ENCODE measurements around the gene UROC1. TPM values are rescaled to one million over a fixed set of nuclear protein-coding genes. Genes with fewer than 3 reads are reported as not detected.

Gene UROC1
- total RNA-seq, 2 donors from 2014 or later: not detected

DNA sequence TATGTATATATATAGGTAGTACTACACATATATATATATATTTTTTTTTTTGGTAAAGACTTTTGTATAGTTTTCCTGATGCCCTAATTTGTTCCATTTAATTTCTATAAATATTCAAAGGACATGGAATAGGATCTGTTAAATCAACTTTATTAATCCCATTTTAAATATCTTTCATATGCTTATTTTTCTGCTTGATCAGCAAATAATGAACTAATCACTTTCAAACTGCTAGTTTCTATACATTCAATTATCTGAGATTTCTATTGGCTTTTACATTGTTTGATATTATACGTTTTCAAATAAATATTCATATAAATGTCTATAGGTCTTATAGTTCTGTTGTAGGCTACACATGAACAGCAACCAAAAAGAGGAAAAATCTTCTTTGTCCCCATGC, 63.5 kb downstream of the UROC1 start:
- Histone ChIP-seq H3K4me1 (peaks cover 0 to 10% of the 10 kb centered on the region in 2 donors), H3K36me3 (peaks cover 70% of the 10 kb centered on the region), H3K27me3 (no peaks in the 10 kb centered on the region), H3K4me3 (no peak overlapping the region), H3K27ac (no peak overlapping the region), H3K9me3 (no peaks in the 10 kb centered on the region)
- DNase-seq (ENCODE audit: low spot score): no peak
- TF ChIP-seq, protein P1, sequence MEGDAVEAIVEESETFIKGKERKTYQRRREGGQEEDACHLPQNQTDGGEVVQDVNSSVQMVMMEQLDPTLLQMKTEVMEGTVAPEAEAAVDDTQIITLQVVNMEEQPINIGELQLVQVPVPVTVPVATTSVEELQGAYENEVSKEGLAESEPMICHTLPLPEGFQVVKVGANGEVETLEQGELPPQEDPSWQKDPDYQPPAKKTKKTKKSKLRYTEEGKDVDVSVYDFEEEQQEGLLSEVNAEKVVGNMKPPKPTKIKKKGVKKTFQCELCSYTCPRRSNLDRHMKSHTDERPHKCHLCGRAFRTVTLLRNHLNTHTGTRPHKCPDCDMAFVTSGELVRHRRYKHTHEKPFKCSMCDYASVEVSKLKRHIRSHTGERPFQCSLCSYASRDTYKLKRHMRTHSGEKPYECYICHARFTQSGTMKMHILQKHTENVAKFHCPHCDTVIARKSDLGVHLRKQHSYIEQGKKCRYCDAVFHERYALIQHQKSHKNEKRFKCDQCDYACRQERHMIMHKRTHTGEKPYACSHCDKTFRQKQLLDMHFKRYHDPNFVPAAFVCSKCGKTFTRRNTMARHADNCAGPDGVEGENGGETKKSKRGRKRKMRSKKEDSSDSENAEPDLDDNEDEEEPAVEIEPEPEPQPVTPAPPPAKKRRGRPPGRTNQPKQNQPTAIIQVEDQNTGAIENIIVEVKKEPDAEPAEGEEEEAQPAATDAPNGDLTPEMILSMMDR (IDR thresholded peaks at IDR 0.05): no peak

DNA sequence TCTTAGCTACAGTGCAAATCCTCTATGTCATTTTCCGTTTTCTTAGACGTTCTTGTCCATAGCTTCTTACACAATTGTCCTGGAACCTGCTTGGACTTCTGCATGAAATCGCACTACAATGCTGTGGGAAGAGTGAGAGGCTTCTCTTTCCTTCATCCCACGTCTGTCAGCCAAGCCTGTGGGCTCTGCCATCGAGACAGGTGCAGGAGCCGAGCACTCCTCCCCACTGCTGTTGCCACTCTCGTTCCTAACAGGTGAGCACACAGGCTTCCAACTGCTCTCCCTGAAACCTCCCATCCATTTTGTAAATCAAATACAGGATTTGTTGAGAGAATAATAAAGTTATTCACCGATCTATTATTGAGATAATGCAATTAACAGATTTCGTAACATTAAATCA, 65.4 kb downstream of the UROC1 start:
- Histone ChIP-seq H3K4me1 (peaks cover 0 to 15% of the 10 kb centered on the region in 2 donors), H3K4me3 (no peak overlapping the region), H3K27ac (no peak overlapping the region), H3K9me3 (no peaks in the 10 kb centered on the region), H3K36me3 (peaks cover 64% of the 10 kb centered on the region), H3K27me3 (no peaks in the 10 kb centered on the region)
- TF ChIP-seq, protein P1 (IDR thresholded peaks at IDR 0.05): no peak
- no peak for DNase-seq (ENCODE audit: low spot score)

DNA sequence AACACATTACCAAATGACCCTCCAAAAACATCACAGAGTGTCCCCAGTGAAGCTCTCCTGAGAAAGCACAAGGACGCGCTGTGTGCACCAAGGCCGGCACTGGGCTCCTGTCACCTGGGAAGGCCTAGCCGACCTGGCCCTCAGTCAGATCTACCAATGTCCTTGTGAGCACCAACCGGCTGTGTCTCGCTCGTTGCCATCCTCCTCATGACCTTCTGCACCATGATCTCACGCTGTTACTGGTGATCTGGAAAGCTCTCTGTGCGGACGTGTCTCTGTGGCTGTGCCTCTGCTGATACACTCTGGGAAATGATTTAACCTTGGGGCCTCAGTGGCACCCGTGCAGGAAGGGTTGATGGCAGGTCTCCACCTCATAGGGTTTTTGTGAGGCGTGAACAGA, 66.1 kb downstream of the UROC1 start:
- H3K27me3 ChIP-seq: no peaks in the 10 kb centered on the region
- no peak overlapping the region for H3K27ac ChIP-seq
- DNase-seq (ENCODE audit: low spot score): no peak
- peaks cover 57% of the 10 kb centered on the region for H3K36me3 ChIP-seq
- H3K4me1 ChIP-seq: peaks cover 0 to 11% of the 10 kb centered on the region in 2 donors
- no peaks in the 10 kb centered on the region for H3K9me3 ChIP-seq
- TF ChIP-seq, protein P1 (IDR thresholded peaks at IDR 0.05): no peak
- H3K4me3 ChIP-seq: no peak overlapping the region

DNA sequence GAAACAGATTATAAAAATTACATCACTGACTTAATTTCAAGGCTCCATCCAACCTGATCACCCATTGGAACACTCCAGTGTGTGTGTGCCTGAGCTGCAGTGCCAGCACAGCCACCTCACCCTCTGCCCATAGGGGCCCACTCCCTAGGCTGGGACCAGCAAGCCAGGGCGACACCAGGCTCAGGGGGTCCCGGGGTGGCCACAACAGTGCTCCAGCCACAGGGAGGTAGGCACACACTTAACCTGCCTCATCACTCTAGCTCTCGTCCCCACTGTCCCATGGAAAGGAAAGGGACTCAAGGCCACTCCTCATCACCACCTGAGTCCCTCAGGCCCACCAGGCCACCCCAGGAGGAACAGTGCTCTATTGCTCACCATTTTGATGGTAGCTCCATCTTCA, 66.8 kb downstream of the UROC1 start:
- Histone ChIP-seq H3K4me1 (peaks cover 0 to 5% of the 10 kb centered on the region in 2 donors), H3K27me3 (no peaks in the 10 kb centered on the region), H3K36me3 (peaks cover 51% of the 10 kb centered on the region), H3K27ac (no peak overlapping the region), H3K4me3 (no peak overlapping the region), H3K9me3 (no peaks in the 10 kb centered on the region)
- TF ChIP-seq, protein P1 (IDR thresholded peaks at IDR 0.05): no peak
- peak; percentile 42 for DNase-seq (ENCODE audit: low spot score)

DNA sequence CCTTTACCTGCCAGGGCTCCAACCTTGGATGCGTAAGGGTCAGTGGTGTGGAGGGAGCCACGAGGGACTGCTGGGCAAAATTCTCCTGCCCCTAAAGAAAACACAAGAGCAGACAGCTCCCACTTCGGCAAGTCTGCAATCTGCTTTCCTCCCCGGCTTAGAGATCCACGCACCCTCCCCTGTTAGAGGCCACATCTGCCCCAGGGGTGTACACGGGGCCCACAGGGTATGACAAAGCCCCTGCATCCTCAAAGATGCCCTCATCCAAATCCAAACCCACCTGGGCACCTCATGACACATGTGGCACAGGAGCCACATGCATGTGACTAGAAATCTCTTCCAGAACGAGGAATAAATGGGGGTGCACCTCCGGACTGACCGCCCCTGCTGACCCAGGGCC, 67.4 kb downstream of the UROC1 start:
- H3K9me3 ChIP-seq: no peaks in the 10 kb centered on the region
- H3K4me1 ChIP-seq: peaks cover 0 to 5% of the 10 kb centered on the region in 2 donors
- H3K4me3 ChIP-seq: no peak overlapping the region
- H3K36me3 ChIP-seq: peaks cover 51% of the 10 kb centered on the region
- no peaks in the 10 kb centered on the region for H3K27me3 ChIP-seq
- DNase-seq (ENCODE audit: low spot score): peak; percentile 38
- TF ChIP-seq, protein P1 (IDR thresholded peaks at IDR 0.05): no peak
- H3K27ac ChIP-seq: no peak overlapping the region

DNA sequence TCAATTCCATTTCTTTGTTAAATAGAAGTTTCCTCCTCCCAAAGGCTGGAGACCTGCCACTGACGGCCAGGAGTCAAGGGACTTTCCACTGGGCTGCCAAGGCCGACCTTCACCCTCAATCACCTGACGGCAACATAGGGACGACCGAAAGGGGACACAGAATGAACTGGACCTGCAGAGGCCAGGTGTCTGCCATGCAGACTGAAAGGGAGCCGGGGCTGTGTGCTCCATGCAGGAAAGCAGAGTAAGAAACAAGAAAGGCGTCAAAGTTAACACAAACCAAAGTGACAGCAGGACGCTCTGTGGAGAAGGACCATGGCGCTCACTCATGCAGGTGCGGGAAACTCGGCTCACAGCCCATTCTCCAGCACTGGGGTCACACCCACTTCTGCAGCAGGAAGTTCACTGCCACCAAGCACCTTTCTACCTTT, 67.9 kb downstream of the UROC1 start:
- TF ChIP-seq, protein P1 (IDR thresholded peaks at IDR 0.05): no peak
- Histone ChIP-seq H3K27ac (no peak overlapping the region), H3K9me3 (no peaks in the 10 kb centered on the region), H3K27me3 (no peaks in the 10 kb centered on the region), H3K4me1 (peaks cover 0 to 5% of the 10 kb centered on the region in 2 donors), H3K4me3 (no peak overlapping the region), H3K36me3 (peaks cover 46% of the 10 kb centered on the region)
- peak; percentile 34 for DNase-seq (ENCODE audit: low spot score)

Measured in right atrium auricular region (tissue), 2 donors.